Right atrium auricular region (tissue), 2 donors: Measurements from ENCODE around the gene STARD7. TPM values are rescaled to one million over a fixed set of nuclear protein-coding genes. Genes with fewer than 3 reads are reported as not detected.
"Not testable (repeated sequence)": the region's sequence is repeated elsewhere in the genome, so short reads cannot be mapped to it uniquely, and the experiment has no call there.

Experiments
- DNase-seq: peaks from one replicate; pipeline ENCODE4 v3.0.0-alpha.2; 2019; ENCODE audit warnings: low spot score
- H3K27ac ChIP-seq, 2 donors: fragments of 200-600 bp; sonication (generic); 1 replicate in 1 of 2; 2 replicates in 1 of 2; pipeline ENCODE4 v1.5.1; 2016 to 2019
- H3K27me3 ChIP-seq, 2 donors: fragments of 200-600 bp; sonication (generic); one replicate each; pipeline versions ENCODE4 v1.5.1 to v1.6.0; 2017 to 2019
- H3K36me3 ChIP-seq: fragments of 200-600 bp; sonication (generic); one replicate; pipeline ENCODE4 v1.5.1; 2016
- H3K4me1 ChIP-seq, 2 donors: fragments of 200-600 bp; sonication (generic); one replicate each; pipeline versions ENCODE4 v1.5.1 to v1.6.0; 2017 to 2019
- H3K4me3 ChIP-seq, 2 donors: fragments of 200-600 bp; sonication (generic); 1 replicate in 1 of 2; 2 replicates in 1 of 2; pipeline ENCODE4 v1.5.1; 2017 to 2019; ENCODE audit warnings: mild to moderate bottlenecking in 1 of 2, moderate library complexity in 1 of 2
- H3K9me3 ChIP-seq, 2 donors: fragments of 200-600 bp; sonication (generic); one replicate each; pipeline ENCODE4 v1.5.1; 2019
- CTCF ChIP-seq, 2 donors: fragments of 200-600 bp; sonication (generic); IDR thresholded peaks; one replicate each; pipeline ENCODE4 v1.5.1; 2019; ENCODE audit warnings: antibody characterized with exemption in 2 of 2
- total RNA-seq, 2 donors: library from RNA; depleted of rRNA; stranded (reverse); fragments of >200 nt; gene quantifications; one replicate each; pipeline ENCODE4 v1.1.0, GENCODE V29; 2016

Gene STARD7
- total RNA-seq, 2 donors from 2014 or later: 128 to 163 TPM

GRCh38 chr2:96163768-96164429, 44.7 kb downstream of the STARD7 start:
- TF ChIP-seq CTCF (IDR thresholded peaks at IDR 0.05): no peak
- DNase-seq: no peak
- no peak overlapping the region for H3K27ac ChIP-seq

GRCh38 chr2:96163415-96163767, 45.2 kb downstream of the STARD7 start:
- no peaks in the 10 kb centered on the region for H3K36me3 ChIP-seq
- no peak for DNase-seq
- H3K27ac ChIP-seq: no peak overlapping the region
- H3K27me3 ChIP-seq: no peaks in the 10 kb centered on the region
- no peak for TF ChIP-seq CTCF (IDR thresholded peaks at IDR 0.05)
- H3K4me1 ChIP-seq: no peaks in the 10 kb centered on the region
- H3K9me3 ChIP-seq: no peaks in the 10 kb centered on the region
- H3K4me3 ChIP-seq: no peak overlapping the region

More at GRCh38 chr2:96163768-96164429, 44.7 kb downstream of the STARD7 start:
- H3K4me1 ChIP-seq: no peaks in the 10 kb centered on the region
- no peaks in the 10 kb centered on the region for H3K27me3 ChIP-seq
- H3K4me3 ChIP-seq: no peak overlapping the region
- no peaks in the 10 kb centered on the region for H3K36me3 ChIP-seq
- H3K9me3 ChIP-seq: no peaks in the 10 kb centered on the region

- H3K4me3 ChIP-seq: no peak overlapping the region
- H3K9me3 ChIP-seq: no peaks in the 10 kb centered on the region
- TF ChIP-seq CTCF (IDR thresholded peaks at IDR 0.05): no peak
- no peak overlapping the region for H3K27ac ChIP-seq
- no peak for DNase-seq
- no peaks in the 10 kb centered on the region for H3K27me3 ChIP-seq
- no peaks in the 10 kb centered on the region for H3K4me1 ChIP-seq
- H3K36me3 ChIP-seq: no peaks in the 10 kb centered on the region
Measured at GRCh38 chr2:96161898-96162297, 46.7 kb downstream of the STARD7 start.

- H3K36me3 ChIP-seq, H3K4me3 ChIP-seq, H3K4me1 ChIP-seq, DNase-seq, H3K27me3 ChIP-seq, H3K27ac ChIP-seq, H3K9me3 ChIP-seq: not testable (repeated sequence)
Measured at GRCh38 chr2:96160366-96160765, 48.3 kb downstream of the STARD7 start.

GRCh38 chr2:96159084-96159830, 49.4 kb downstream of the STARD7 start:
- no peak overlapping the region for H3K4me3 ChIP-seq
- no peak overlapping the region for H3K27ac ChIP-seq
- no peak for TF ChIP-seq CTCF (IDR thresholded peaks at IDR 0.05)
- no peaks in the 10 kb centered on the region for H3K9me3 ChIP-seq
- no peaks in the 10 kb centered on the region for H3K4me1 ChIP-seq
- DNase-seq: no peak
- H3K27me3 ChIP-seq: no peaks in the 10 kb centered on the region
- no peaks in the 10 kb centered on the region for H3K36me3 ChIP-seq

- no peaks in the 10 kb centered on the region for H3K4me1 ChIP-seq
- no peak for TF ChIP-seq CTCF (IDR thresholded peaks at IDR 0.05)
- H3K9me3 ChIP-seq: no peaks in the 10 kb centered on the region
- no peak overlapping the region for H3K27ac ChIP-seq
- H3K4me3 ChIP-seq: no peak overlapping the region
- H3K36me3 ChIP-seq: no peaks in the 10 kb centered on the region
- no peaks in the 10 kb centered on the region for H3K27me3 ChIP-seq
- DNase-seq: no peak
Measured at GRCh38 chr2:96158554-96158940, 50.1 kb downstream of the STARD7 start.
